HL-60 (cell line): ENCODE data around the gene NR3C2.

Experiments
- DNase-seq, 2 experiments: peaks; one replicate each; pipeline ENCODE4 v3.0.0-alpha.2; 2010 to 2020; ENCODE audit warnings: low read depth in 1 of 2, low spot score in 1 of 2
- H3K27ac ChIP-seq: fragments of 250-450 bp; sonication (Bioruptor Pico); replicated peaks from 2 replicates; pipeline ENCODE4 v1.5.1; 2020; ENCODE audit warnings: mild to moderate bottlenecking, moderate library complexity
- H3K27me3 ChIP-seq: fragments of 250-450 bp; sonication (Bioruptor Pico); 2 replicates; pipeline ENCODE4 v1.5.1; 2021; ENCODE audit warnings: mild to moderate bottlenecking, moderate library complexity; ENCODE audit not compliant: insufficient read depth, poor library complexity, severe bottlenecking
- H3K4me3 ChIP-seq: replicated peaks from 2 replicates; pipeline ENCODE4 v1.5.1; 2011; ENCODE audit warnings: mild to moderate bottlenecking, control low read depth, low read length; ENCODE audit not compliant: insufficient read depth
- GABPA ChIP-seq: IDR thresholded peaks from 2 replicates; pipeline ENCODE4 v1.6.1; 2012; ENCODE audit warnings: low read depth
- POLR2AphosphoS5 ChIP-seq: IDR thresholded peaks from 2 replicates; pipeline ENCODE4 v1.6.1; 2012; ENCODE audit warnings: low read depth
- SPI1 ChIP-seq: IDR thresholded peaks from 2 replicates; pipeline ENCODE4 v1.6.1; 2012; ENCODE audit warnings: low read depth, mild to moderate bottlenecking, borderline replicate concordance
- TF ChIP-seq, protein P1 (sequence below): IDR thresholded peaks from 2 replicates; pipeline ENCODE4 v1.6.1; 2012; ENCODE audit warnings: low read depth; ENCODE audit not compliant: insufficient replicate concordance
- TF ChIP-seq, protein P2 (sequence below): IDR thresholded peaks from one replicate; pipeline ENCODE4 v1.5.1; 2011; ENCODE audit warnings: low read length, control low read depth, inconsistent platforms; ENCODE audit not compliant: insufficient read depth

Gene NR3C2

DNA sequence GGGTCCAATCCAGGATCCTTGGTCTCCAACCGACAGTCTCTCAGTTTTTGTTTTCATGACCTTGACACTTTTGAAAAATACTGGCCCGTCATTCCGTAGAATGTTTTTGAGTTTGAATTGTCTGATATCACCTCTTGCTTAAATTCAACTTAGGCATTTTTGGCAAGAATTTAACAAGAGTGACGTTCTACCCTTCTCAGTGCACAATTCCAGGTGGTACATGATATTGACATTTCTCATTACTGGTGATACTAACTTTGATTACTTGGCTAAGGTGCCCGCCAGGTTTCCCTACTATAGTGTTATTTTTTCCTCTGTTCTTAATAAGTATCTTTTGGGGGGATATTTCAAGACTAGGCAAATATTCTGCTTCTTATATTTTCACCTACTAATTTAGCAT is 215.1 kb downstream of the NR3C2 start:
- Histone ChIP-seq H3K27ac (no peak overlapping the region), H3K4me3 (no peak overlapping the region), H3K27me3 (no peaks in the 10 kb centered on the region)
- TF ChIP-seq SPI1: no peak
- TF ChIP-seq GABPA: no peak
- TF ChIP-seq, protein P1, sequence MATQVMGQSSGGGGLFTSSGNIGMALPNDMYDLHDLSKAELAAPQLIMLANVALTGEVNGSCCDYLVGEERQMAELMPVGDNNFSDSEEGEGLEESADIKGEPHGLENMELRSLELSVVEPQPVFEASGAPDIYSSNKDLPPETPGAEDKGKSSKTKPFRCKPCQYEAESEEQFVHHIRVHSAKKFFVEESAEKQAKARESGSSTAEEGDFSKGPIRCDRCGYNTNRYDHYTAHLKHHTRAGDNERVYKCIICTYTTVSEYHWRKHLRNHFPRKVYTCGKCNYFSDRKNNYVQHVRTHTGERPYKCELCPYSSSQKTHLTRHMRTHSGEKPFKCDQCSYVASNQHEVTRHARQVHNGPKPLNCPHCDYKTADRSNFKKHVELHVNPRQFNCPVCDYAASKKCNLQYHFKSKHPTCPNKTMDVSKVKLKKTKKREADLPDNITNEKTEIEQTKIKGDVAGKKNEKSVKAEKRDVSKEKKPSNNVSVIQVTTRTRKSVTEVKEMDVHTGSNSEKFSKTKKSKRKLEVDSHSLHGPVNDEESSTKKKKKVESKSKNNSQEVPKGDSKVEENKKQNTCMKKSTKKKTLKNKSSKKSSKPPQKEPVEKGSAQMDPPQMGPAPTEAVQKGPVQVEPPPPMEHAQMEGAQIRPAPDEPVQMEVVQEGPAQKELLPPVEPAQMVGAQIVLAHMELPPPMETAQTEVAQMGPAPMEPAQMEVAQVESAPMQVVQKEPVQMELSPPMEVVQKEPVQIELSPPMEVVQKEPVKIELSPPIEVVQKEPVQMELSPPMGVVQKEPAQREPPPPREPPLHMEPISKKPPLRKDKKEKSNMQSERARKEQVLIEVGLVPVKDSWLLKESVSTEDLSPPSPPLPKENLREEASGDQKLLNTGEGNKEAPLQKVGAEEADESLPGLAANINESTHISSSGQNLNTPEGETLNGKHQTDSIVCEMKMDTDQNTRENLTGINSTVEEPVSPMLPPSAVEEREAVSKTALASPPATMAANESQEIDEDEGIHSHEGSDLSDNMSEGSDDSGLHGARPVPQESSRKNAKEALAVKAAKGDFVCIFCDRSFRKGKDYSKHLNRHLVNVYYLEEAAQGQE: no peak
- TF ChIP-seq, protein P2, sequence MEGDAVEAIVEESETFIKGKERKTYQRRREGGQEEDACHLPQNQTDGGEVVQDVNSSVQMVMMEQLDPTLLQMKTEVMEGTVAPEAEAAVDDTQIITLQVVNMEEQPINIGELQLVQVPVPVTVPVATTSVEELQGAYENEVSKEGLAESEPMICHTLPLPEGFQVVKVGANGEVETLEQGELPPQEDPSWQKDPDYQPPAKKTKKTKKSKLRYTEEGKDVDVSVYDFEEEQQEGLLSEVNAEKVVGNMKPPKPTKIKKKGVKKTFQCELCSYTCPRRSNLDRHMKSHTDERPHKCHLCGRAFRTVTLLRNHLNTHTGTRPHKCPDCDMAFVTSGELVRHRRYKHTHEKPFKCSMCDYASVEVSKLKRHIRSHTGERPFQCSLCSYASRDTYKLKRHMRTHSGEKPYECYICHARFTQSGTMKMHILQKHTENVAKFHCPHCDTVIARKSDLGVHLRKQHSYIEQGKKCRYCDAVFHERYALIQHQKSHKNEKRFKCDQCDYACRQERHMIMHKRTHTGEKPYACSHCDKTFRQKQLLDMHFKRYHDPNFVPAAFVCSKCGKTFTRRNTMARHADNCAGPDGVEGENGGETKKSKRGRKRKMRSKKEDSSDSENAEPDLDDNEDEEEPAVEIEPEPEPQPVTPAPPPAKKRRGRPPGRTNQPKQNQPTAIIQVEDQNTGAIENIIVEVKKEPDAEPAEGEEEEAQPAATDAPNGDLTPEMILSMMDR: no peak
- TF ChIP-seq POLR2AphosphoS5: no peak
- no peak for DNase-seq

DNA sequence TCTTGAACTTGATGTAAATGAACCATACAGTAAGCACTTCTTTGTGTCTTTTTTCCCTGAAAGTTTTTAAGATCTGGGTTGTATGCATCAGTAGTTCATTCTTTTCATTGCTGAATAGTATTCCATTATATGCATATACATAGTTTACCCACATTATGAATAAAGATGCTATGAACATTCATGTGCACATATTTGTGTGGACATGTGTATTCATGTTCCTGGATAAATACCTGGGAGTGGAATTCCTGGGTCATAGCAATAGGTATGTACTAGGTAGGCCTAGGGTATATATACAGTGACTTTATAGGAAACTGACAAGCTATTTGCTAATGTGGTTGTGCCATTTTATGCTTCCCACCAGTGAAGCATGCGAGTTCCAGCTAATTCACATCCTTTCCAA is 215.9 kb downstream of the NR3C2 start:
- TF ChIP-seq POLR2AphosphoS5: no peak
- no peak for TF ChIP-seq GABPA
- TF ChIP-seq, protein P1: no peak
- no peak for TF ChIP-seq SPI1
- TF ChIP-seq, protein P2: no peak
- H3K4me3 ChIP-seq: no peak overlapping the region
- no peaks in the 10 kb centered on the region for H3K27me3 ChIP-seq
- H3K27ac ChIP-seq: no peak overlapping the region
- DNase-seq: no peak

DNA sequence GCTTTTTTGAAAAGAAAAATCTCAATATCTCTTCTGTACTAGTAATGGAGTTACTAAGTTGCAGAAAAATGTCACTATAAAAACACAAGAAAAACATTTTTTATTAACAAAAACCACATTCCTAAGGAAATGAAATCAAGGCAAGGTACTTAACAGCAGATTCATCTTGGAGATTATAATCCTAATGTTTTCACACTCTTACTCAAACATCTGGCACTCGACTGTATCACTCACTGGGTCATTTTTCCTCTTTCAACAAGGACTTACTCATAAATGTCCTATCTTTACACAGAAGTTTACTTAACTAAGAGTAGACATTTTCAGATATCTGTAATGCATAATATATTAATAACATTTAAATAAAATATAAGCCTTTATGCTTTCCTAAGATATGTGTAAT is 216.6 kb downstream of the NR3C2 start:
- Histone ChIP-seq H3K27ac (no peak overlapping the region), H3K4me3 (no peak overlapping the region), H3K27me3 (no peaks in the 10 kb centered on the region)
- TF ChIP-seq GABPA: no peak
- no peak for TF ChIP-seq POLR2AphosphoS5
- TF ChIP-seq, protein P2: no peak
- no peak for TF ChIP-seq SPI1
- TF ChIP-seq, protein P1: no peak
- no peak for DNase-seq
